ENCODE measurements around the gene GGCT.

Gene GGCT

GRCh38 chr7:30451539-30452279, 52.9 kb downstream of the GGCT start:
- TF ChIP-seq, protein P1, sequence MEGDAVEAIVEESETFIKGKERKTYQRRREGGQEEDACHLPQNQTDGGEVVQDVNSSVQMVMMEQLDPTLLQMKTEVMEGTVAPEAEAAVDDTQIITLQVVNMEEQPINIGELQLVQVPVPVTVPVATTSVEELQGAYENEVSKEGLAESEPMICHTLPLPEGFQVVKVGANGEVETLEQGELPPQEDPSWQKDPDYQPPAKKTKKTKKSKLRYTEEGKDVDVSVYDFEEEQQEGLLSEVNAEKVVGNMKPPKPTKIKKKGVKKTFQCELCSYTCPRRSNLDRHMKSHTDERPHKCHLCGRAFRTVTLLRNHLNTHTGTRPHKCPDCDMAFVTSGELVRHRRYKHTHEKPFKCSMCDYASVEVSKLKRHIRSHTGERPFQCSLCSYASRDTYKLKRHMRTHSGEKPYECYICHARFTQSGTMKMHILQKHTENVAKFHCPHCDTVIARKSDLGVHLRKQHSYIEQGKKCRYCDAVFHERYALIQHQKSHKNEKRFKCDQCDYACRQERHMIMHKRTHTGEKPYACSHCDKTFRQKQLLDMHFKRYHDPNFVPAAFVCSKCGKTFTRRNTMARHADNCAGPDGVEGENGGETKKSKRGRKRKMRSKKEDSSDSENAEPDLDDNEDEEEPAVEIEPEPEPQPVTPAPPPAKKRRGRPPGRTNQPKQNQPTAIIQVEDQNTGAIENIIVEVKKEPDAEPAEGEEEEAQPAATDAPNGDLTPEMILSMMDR (conservative IDR thresholded peaks at IDR 0.05; ENCODE audit: low read depth, low read length), result no peak
- H3K27me3 ChIP-seq (ENCODE audit: insufficient read depth, low read depth), result no peaks in the 10 kb centered on the region
- no peaks in the 10 kb centered on the region for H4K20me1 ChIP-seq (ENCODE audit: insufficient read depth)
- no peaks in the 10 kb centered on the region for H3K36me3 ChIP-seq (ENCODE audit: insufficient read depth)
- no peak overlapping the region for H3K27ac ChIP-seq
- H3K4me2 ChIP-seq, result no peak overlapping the region
- no peak overlapping the region for H3K4me3 ChIP-seq (IDR thresholded peaks at IDR 0.05; ENCODE audit: insufficient read depth, low read depth, low read length)
- no peak overlapping the region for H2AFZ ChIP-seq (ENCODE audit: low read depth)
- H3K4me1 ChIP-seq (ENCODE audit: low read depth, poor library complexity, severe bottlenecking), result no peaks in the 10 kb centered on the region
- no peak overlapping the region for H3K9ac ChIP-seq
- no peaks in the 10 kb centered on the region for H3K79me2 ChIP-seq (ENCODE audit: insufficient read depth, low read depth)

DNA sequence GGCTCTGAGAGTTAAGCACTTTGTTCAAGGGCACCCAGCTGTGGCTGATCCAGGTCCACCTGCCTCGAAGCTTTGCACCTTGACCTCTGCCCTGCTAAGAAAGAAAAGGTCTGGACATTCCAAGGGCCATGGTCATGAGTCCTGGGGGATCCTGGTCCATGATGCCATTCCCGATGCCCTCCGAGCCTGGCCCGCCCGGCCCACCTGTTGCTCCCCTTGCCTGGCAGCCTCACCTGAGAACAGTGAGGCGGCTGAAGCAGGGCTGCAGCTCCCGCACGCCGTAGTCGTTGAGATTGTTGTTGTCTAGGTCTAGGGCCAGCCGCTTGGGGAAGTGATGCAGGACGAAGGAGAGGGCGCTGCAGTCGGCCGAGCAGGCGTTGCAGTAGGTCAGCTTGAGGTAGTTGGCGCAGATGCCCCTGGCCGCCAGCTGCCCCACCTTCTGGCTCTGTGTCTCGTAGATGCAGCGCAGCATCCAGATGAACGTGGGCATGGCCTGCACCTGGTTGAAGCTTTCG, 53.6 kb downstream of the GGCT start:
- Histone ChIP-seq H3K27ac (no peak overlapping the region), H3K79me2 (ENCODE audit: insufficient read depth, low read depth) (no peaks in the 10 kb centered on the region), H3K9ac (no peak overlapping the region), H3K4me3 (IDR thresholded peaks at IDR 0.05; ENCODE audit: insufficient read depth, low read depth, low read length) (no peak overlapping the region), H2AFZ (ENCODE audit: low read depth) (no peak overlapping the region), H3K4me1 (ENCODE audit: low read depth, poor library complexity, severe bottlenecking) (peaks cover 4% of the 10 kb centered on the region), H4K20me1 (ENCODE audit: insufficient read depth) (no peaks in the 10 kb centered on the region), H3K36me3 (ENCODE audit: insufficient read depth) (no peaks in the 10 kb centered on the region), H3K4me2 (no peak overlapping the region), H3K27me3 (ENCODE audit: insufficient read depth, low read depth) (no peaks in the 10 kb centered on the region)
- TF ChIP-seq, protein P1 (conservative IDR thresholded peaks at IDR 0.05; ENCODE audit: low read depth, low read length), result no peak

DNA sequence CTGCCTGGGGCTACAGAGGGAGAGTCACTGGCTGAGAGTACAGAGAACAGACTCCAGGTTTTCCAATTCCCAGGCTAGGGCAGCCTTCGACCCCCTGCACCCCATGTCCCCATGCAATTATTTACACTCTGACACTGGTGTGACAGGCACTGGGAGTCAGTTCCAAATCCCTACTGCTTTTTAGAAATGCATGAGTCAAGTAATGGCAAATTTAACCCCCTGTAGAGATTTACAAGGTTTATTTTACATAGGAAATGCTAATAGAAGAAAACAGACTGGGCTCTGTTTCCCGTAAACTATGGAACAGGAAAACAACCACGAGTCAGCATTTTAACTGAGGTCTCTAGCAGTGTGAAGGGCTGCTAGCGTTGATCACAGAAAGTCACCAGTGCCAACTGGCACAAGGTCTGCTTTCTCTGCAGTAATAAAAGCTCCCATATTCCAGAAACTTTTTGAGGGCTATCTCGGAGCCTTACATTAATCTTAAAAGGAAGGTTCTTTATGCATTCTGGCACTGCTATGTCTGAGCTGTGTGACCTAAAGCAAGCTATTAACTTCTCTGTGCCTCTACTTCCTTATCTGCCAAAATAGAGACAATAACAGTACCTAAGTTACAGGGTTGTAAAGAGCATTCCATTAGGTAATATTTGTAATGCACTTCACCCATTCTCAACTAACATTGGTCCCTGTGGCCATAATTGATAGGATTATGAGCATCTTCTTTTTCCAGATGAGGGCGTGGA, 54.2 kb downstream of the GGCT start:
- Histone ChIP-seq H3K27me3 (ENCODE audit: insufficient read depth, low read depth) (no peaks in the 10 kb centered on the region), H3K79me2 (ENCODE audit: insufficient read depth, low read depth) (no peaks in the 10 kb centered on the region), H3K4me2 (no peak overlapping the region), H3K4me1 (ENCODE audit: low read depth, poor library complexity, severe bottlenecking) (peaks cover 9% of the 10 kb centered on the region), H3K4me3 (IDR thresholded peaks at IDR 0.05; ENCODE audit: insufficient read depth, low read depth, low read length) (no peak overlapping the region), H2AFZ (ENCODE audit: low read depth) (no peak overlapping the region), H3K27ac (no peak overlapping the region), H4K20me1 (ENCODE audit: insufficient read depth) (no peaks in the 10 kb centered on the region), H3K9ac (no peak overlapping the region), H3K36me3 (ENCODE audit: insufficient read depth) (no peaks in the 10 kb centered on the region)
- TF ChIP-seq, protein P1 (conservative IDR thresholded peaks at IDR 0.05; ENCODE audit: low read depth, low read length), result no peak

DNA sequence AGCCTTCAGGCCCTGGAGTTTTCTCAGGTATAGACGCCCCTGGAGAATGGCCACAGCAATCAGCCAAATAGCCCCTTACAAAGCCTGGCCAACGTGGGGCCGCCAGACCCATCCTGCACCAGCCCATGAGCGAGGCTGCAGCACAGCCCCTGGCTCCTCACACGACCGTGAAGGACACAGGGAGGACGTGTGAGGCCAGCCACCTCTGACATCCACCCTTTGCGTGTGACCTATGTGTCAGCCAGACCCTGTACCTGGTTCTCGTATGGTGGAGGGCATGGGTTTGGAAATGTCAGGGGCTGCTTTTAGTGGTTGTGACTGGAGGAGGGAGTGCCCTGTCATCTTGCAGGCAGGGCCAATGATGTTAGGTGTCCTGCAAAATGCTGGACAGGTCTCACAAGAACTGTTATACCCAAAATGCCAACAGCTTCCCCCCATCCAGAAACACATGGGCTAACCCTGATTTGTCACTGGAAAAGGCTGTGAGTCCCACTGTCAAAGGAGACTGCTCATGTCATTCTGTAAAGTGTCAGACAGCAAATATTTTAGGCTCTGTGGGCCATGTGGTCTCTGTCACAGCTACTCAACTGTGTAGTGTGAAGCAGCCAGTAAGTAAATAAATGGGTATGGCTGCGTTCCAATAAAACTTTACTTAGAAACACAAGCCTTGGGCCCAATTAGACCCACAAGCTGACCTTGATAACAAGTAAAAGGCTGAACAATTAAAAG, 56.0 kb downstream of the GGCT start:
- no peaks in the 10 kb centered on the region for H3K36me3 ChIP-seq (ENCODE audit: insufficient read depth)
- H4K20me1 ChIP-seq (ENCODE audit: insufficient read depth), result no peaks in the 10 kb centered on the region
- no peaks in the 10 kb centered on the region for H3K79me2 ChIP-seq (ENCODE audit: insufficient read depth, low read depth)
- peaks cover 12% of the 10 kb centered on the region for H3K4me1 ChIP-seq (ENCODE audit: low read depth, poor library complexity, severe bottlenecking)
- TF ChIP-seq, protein P1 (conservative IDR thresholded peaks at IDR 0.05; ENCODE audit: low read depth, low read length), result no peak
- no peak overlapping the region for H3K27ac ChIP-seq
- H3K9ac ChIP-seq, result no peak overlapping the region
- no peak overlapping the region for H2AFZ ChIP-seq (ENCODE audit: low read depth)
- no peak overlapping the region for H3K4me3 ChIP-seq (IDR thresholded peaks at IDR 0.05; ENCODE audit: insufficient read depth, low read depth, low read length)
- no peaks in the 10 kb centered on the region for H3K27me3 ChIP-seq (ENCODE audit: insufficient read depth, low read depth)
- no peak overlapping the region for H3K4me2 ChIP-seq
